GM21528 (cell line): ENCODE data around the gene LRRC46.

Experiments used
- ATAC-seq: cut with Tn5 transposase; IDR thresholded peaks from one replicate; pipeline ENCODE4 v1.9.1; 2021; ENCODE audit warnings: mild to moderate bottlenecking, moderate library complexity; ENCODE audit not compliant: unreplicated experiment, low FRiP score

LRRC46 gene

GRCh38 chr17:47829870-47830269, 1.6 kb upstream of the LRRC46 start:
- ATAC-seq: no peak

- ATAC-seq: no peak
These were observed 971 bp upstream of the LRRC46 start for GRCh38 chr17:47830396-47831002.

GRCh38 chr17:47831934-47832327, 461 bp downstream of the LRRC46 start:
- ATAC-seq: no peak

- ATAC-seq: no peak
These were observed 3.3 kb downstream of the LRRC46 start for GRCh38 chr17:47834756-47835155.

GRCh38 chr17:47836601-47837000, 5.1 kb downstream of the LRRC46 start:
- ATAC-seq: no peak

GRCh38 chr17:47837401-47838039, 6.0 kb downstream of the LRRC46 start:
- no peak for ATAC-seq

GRCh38 chr17:47838636-47839035, 7.2 kb downstream of the LRRC46 start:
- ATAC-seq: no peak

- no peak for ATAC-seq
These were observed 7.6 kb downstream of the LRRC46 start for GRCh38 chr17:47839071-47839470.

GRCh38 chr17:47840001-47840741, 8.7 kb downstream of the LRRC46 start:
- no peak for ATAC-seq

- ATAC-seq: peak; percentile 77
These were observed 9.4 kb downstream of the LRRC46 start, which contains the start of gene SCRN2 for GRCh38 chr17:47840742-47841487. TSS of gene SCRN2 (minus strand) at chr17:47841273. CDS start at chr17:47840843, 430 bp downstream.

GRCh38 chr17:47841488-47842291, 10.2 kb downstream of the LRRC46 start:
- ATAC-seq: no peak

GRCh38 chr17:47843391-47843730, 11.9 kb downstream of the LRRC46 start:
- ATAC-seq: no peak

GRCh38 chr17:47844227-47844626, 12.8 kb downstream of the LRRC46 start:
- no peak for ATAC-seq

- no peak for ATAC-seq
These were observed 13.6 kb downstream of the LRRC46 start for GRCh38 chr17:47844814-47845715.

- ATAC-seq: no peak
These were observed 14.2 kb downstream of the LRRC46 start for GRCh38 chr17:47845716-47846075.

- no peak for ATAC-seq
These were observed 15.4 kb downstream of the LRRC46 start for GRCh38 chr17:47846716-47847340.

GRCh38 chr17:47847341-47848197, 16.1 kb downstream of the LRRC46 start:
- ATAC-seq: no peak

GRCh38 chr17:47848198-47848513, 16.7 kb downstream of the LRRC46 start:
- ATAC-seq: no peak
